DOHH2 (cell line): ENCODE measurements around the gene GIPC3.

Source experiments
- H3F3A ChIP-seq: fragments of 200-600 bp; sonication (generic), shearing (Covaris generic); 2 replicates; pipeline ENCODE4 v1.6.0; 2016; ENCODE audit warnings: antibody characterized with exemption, mild to moderate bottlenecking; ENCODE audit not compliant: control insufficient read depth, insufficient read depth
- H3K27ac ChIP-seq: fragments of 200-600 bp; sonication (generic); 2 replicates; pipeline ENCODE4 v1.5.1; 2014; ENCODE audit warnings: low read depth, mild to moderate bottlenecking, low read length, moderate library complexity
- H3K27me3 ChIP-seq: fragments of 200-600 bp; sonication (generic); 2 replicates; pipeline ENCODE4 v1.6.1; 2014; ENCODE audit warnings: mild to moderate bottlenecking, low read length, mixed read lengths; ENCODE audit not compliant: control insufficient read depth
- H3K36me3 ChIP-seq: fragments of 200-600 bp; sonication (generic); 2 replicates; pipeline ENCODE4 v1.6.1; 2014; ENCODE audit warnings: mild to moderate bottlenecking, low read length, moderate library complexity, mixed read lengths; ENCODE audit not compliant: control insufficient read depth
- H3K4me1 ChIP-seq: fragments of 200-600 bp; sonication (generic); 2 replicates; pipeline ENCODE4 v1.6.1; 2014; ENCODE audit warnings: mild to moderate bottlenecking, low read length, mixed read lengths; ENCODE audit not compliant: control insufficient read depth
- H3K4me2 ChIP-seq: fragments of 200-600 bp; sonication (generic); 2 replicates; pipeline ENCODE4 v1.6.0; 2014; ENCODE audit warnings: mild to moderate bottlenecking, low read length, moderate library complexity
- H3K4me3 ChIP-seq: fragments of 200-600 bp; sonication (generic); 2 replicates; pipeline ENCODE4 v1.5.1; 2014; ENCODE audit warnings: mild to moderate bottlenecking, low read length, mixed read lengths
- H3K79me2 ChIP-seq: fragments of 200-600 bp; sonication (generic); 2 replicates; pipeline ENCODE4 v1.6.1; 2014; ENCODE audit warnings: mild to moderate bottlenecking, low read length, mixed read lengths; ENCODE audit not compliant: control insufficient read depth
- H3K9me2 ChIP-seq: fragments of 200-600 bp; sonication (generic); replicated peaks from 2 replicates; pipeline ENCODE4 v1.6.1; 2014; ENCODE audit warnings: mild to moderate bottlenecking, low read length, mixed read lengths; ENCODE audit not compliant: control insufficient read depth
- H3K9me3 ChIP-seq: fragments of 200-600 bp; sonication (generic); 2 replicates; pipeline ENCODE4 v1.6.1; 2014; ENCODE audit warnings: antibody characterized with exemption, low read length, mixed read lengths; ENCODE audit not compliant: control insufficient read depth, insufficient read depth
- H4K20me1 ChIP-seq: fragments of 200-600 bp; sonication (generic); 2 replicates; pipeline ENCODE4 v1.6.0; 2014; ENCODE audit warnings: low read depth, mild to moderate bottlenecking, antibody characterized with exemption, low read length, moderate library complexity; ENCODE audit not compliant: control insufficient read depth, insufficient read depth
- CTCF ChIP-seq: fragments of 200-600 bp; sonication (generic); IDR thresholded peaks from one replicate; pipeline ENCODE4 v1.5.1; 2014; ENCODE audit warnings: antibody characterized with exemption, mild to moderate bottlenecking, low read depth, low read length; ENCODE audit not compliant: poor library complexity, severe bottlenecking
- EZH2phosphoT487 ChIP-seq: fragments of 200-600 bp; sonication (generic); IDR thresholded peaks from 2 replicates; pipeline ENCODE4 v1.6.1; 2017; ENCODE audit warnings: borderline replicate concordance, mild to moderate bottlenecking, antibody characterized with exemption, low read length, moderate library complexity, mixed read lengths

GIPC3 gene

DNA sequence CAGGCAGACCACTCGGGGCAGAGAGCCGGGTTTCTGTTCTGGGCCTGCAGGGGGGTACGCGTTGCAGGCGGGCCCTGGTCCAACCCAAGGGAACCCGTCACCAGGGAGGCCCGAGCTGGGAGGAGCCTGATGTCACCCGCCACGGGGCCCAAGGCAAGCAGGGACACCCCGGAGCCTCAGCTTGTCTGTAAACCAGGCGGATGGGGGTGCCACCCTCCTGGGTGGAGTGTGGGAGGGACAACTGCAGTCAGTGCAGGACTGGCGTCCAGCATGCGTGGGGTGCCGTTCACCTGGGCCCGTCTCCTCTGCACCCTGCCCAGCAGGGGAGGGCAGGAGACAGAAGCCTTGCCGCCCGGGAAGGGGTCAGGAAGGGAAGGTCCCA, 34.3 kb downstream of the GIPC3 start:
- H4K20me1 ChIP-seq: no peaks in the 10 kb centered on the region
- peaks cover 16% of the 10 kb centered on the region for H3K4me1 ChIP-seq
- no peak for TF ChIP-seq EZH2phosphoT487
- no peak for TF ChIP-seq CTCF

DNA sequence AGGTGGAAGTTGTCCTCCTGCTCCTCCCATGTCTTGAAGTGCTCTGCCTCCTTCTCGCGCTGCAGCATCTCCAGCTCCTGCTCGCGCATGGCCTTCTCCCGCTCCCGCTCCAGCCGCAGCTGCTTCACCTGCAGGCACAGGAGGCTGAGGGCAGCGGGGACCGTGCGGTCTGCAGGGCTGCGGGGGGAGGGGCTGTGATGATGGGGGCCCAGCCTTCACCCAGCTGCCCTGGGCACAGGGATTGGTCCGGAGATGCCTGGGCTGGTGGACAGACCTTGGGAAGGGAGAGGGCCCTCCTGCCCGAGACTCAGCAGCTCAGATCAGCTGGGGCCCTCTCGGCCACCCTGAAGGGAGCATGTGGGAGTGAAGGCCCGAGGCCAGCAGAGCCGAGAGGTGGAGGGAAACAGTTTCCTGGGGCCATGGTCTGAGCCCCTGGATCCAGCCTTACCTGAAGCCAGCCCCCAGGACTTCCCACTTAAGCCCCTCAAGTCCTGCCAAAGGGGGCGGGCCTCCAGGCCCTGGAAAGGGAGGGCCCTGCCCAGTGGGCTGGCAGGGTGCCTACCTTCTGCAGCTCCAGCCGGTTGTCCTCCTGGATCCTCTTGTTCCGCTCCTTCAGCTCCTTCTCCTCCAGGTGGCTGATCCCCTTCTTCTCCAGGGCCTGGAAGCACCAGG, 35.0 kb downstream of the GIPC3 start:
- Histone ChIP-seq H3K9me3 (no peaks in the 10 kb centered on the region), H3K4me3 (no peak overlapping the region), H3K4me2 (no peak overlapping the region), H3F3A (no peaks in the 10 kb centered on the region), H3K9me2 (no peaks in the 10 kb centered on the region), H3K27ac (no peak overlapping the region), H3K36me3 (peaks cover 20% of the 10 kb centered on the region), H4K20me1 (no peaks in the 10 kb centered on the region), H3K27me3 (no peaks in the 10 kb centered on the region), H3K4me1 (peaks cover 23% of the 10 kb centered on the region), H3K79me2 (peaks cover 14% of the 10 kb centered on the region)
- no peak for TF ChIP-seq EZH2phosphoT487
- no peak for TF ChIP-seq CTCF

More for the DNA sequence above, 34.3 kb downstream of the GIPC3 start:
- Histone ChIP-seq H3K9me2 (no peaks in the 10 kb centered on the region), H3K4me2 (no peak overlapping the region), H3K9me3 (no peaks in the 10 kb centered on the region), H3K79me2 (peaks cover 7% of the 10 kb centered on the region), H3K27me3 (no peaks in the 10 kb centered on the region), H3K36me3 (peaks cover 20% of the 10 kb centered on the region), H3F3A (no peaks in the 10 kb centered on the region), H3K4me3 (no peak overlapping the region), H3K27ac (no peak overlapping the region)

GRCh38 chr19:3620817-3621547, 35.7 kb downstream of the GIPC3 start:
- peaks cover 20% of the 10 kb centered on the region for H3K36me3 ChIP-seq
- TF ChIP-seq CTCF: no peak
- no peak for TF ChIP-seq EZH2phosphoT487
- peaks cover 5% of the 10 kb centered on the region; the same call in 1 of the 2 replicates for H4K20me1 ChIP-seq
- H3K9me3 ChIP-seq: no peaks in the 10 kb centered on the region
- no peaks in the 10 kb centered on the region for H3K9me2 ChIP-seq
- no peak overlapping the region for H3K27ac ChIP-seq
- peaks cover 21% of the 10 kb centered on the region for H3K79me2 ChIP-seq
- no peak overlapping the region for H3K4me3 ChIP-seq
- H3K4me1 ChIP-seq: peaks cover 30% of the 10 kb centered on the region
- H3F3A ChIP-seq: no peaks in the 10 kb centered on the region
- no peaks in the 10 kb centered on the region for H3K27me3 ChIP-seq
- no peak overlapping the region for H3K4me2 ChIP-seq
